IPS-15b (cell line): ENCODE results near the gene SEMA5B.

Experiments
- H3K27me3 ChIP-seq: one replicate; pipeline ENCODE4 v1.6.1; 2013; ENCODE audit warnings: low read length; ENCODE audit not compliant: control insufficient read depth, insufficient read depth
- H3K36me3 ChIP-seq: one replicate; pipeline ENCODE4 v1.6.1; 2013; ENCODE audit warnings: low read length; ENCODE audit not compliant: control insufficient read depth, insufficient read depth
- H3K4me1 ChIP-seq: one replicate; pipeline ENCODE4 v1.6.1; 2013; ENCODE audit warnings: mild to moderate bottlenecking, low read length; ENCODE audit not compliant: control insufficient read depth, insufficient read depth
- H3K4me3 ChIP-seq: one replicate; pipeline ENCODE4 v1.5.1; 2013; ENCODE audit warnings: low read depth, low read length
- H3K9ac ChIP-seq: one replicate; pipeline ENCODE4 v1.6.1; 2013; ENCODE audit warnings: low read depth, mild to moderate bottlenecking, low read length
- H3K9me3 ChIP-seq: one replicate; pipeline ENCODE4 v1.6.1; 2013; ENCODE audit warnings: mild to moderate bottlenecking, low read length; ENCODE audit not compliant: control insufficient read depth, insufficient read depth

SEMA5B gene

GRCh38 chr3:123020709-123021108, 6.9 kb downstream of the SEMA5B start:
- H3K4me3 ChIP-seq: no peak overlapping the region
- peaks cover 20% of the 10 kb centered on the region for H3K4me1 ChIP-seq

DNA sequence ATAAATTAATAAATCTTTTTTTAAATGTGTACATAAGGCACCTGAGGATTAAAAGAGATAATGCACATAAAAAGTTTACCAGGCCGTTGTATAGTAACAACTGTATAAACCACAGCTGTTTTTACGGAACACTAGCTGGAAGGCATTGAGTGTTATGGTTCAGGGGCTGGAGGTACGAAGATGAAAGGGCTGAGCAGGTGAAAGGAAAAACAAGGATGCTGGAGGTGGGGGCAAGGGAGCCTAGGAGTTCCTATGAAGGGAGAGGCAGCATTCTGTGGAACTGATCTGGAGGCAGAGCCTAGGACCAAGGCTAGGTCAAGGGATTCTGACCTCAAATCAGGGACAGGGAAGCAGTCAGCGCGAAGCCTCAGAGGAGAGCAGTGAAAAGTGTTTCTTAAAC, 8.0 kb downstream of the SEMA5B start:
- Histone ChIP-seq H3K4me3 (no peak overlapping the region), H3K9ac (no peak overlapping the region), H3K9me3 (no peaks in the 10 kb centered on the region), H3K36me3 (no peaks in the 10 kb centered on the region), H3K4me1 (peaks cover 18% of the 10 kb centered on the region), H3K27me3 (peaks cover 19% of the 10 kb centered on the region)

More at GRCh38 chr3:123020709-123021108, 6.9 kb downstream of the SEMA5B start:
- Histone ChIP-seq H3K9ac (no peak overlapping the region), H3K36me3 (no peaks in the 10 kb centered on the region), H3K9me3 (no peaks in the 10 kb centered on the region), H3K27me3 (peaks cover 30% of the 10 kb centered on the region)

GRCh38 chr3:123019161-123019560, 8.4 kb downstream of the SEMA5B start:
- H3K27me3 ChIP-seq: peaks cover 15% of the 10 kb centered on the region
- no peak overlapping the region for H3K9ac ChIP-seq
- H3K36me3 ChIP-seq: no peaks in the 10 kb centered on the region
- H3K9me3 ChIP-seq: no peaks in the 10 kb centered on the region
- H3K4me1 ChIP-seq: peaks cover 18% of the 10 kb centered on the region
- H3K4me3 ChIP-seq: no peak overlapping the region

GRCh38 chr3:123018683-123019082, 8.9 kb downstream of the SEMA5B start:
- Histone ChIP-seq H3K27me3 (peaks cover 11% of the 10 kb centered on the region), H3K9ac (no peak overlapping the region), H3K9me3 (no peaks in the 10 kb centered on the region), H3K4me1 (peaks cover 18% of the 10 kb centered on the region), H3K4me3 (no peak overlapping the region), H3K36me3 (no peaks in the 10 kb centered on the region)

DNA sequence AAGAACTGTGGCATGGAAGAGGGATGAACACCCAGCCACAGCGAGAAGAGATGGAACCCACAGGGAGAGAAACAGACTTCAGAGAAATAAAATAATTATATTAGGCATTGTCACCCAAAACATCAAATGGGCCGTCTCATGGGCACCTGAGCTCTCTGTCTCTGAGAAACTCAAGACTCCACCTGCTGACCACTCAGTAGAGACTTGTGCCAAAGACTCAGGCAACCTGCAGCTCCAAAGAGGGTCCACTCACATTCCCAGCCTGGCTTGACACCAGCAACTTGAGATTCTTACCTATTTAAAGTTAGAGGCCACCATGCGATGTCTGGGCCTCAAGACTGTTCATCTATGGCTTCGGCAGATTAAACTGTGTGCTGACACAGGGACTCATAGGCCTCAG, 12.0 kb downstream of the SEMA5B start:
- Histone ChIP-seq H3K9ac (no peak overlapping the region), H3K36me3 (no peaks in the 10 kb centered on the region), H3K4me3 (no peak overlapping the region), H3K9me3 (no peaks in the 10 kb centered on the region), H3K27me3 (no peaks in the 10 kb centered on the region), H3K4me1 (peaks cover 2% of the 10 kb centered on the region)

DNA sequence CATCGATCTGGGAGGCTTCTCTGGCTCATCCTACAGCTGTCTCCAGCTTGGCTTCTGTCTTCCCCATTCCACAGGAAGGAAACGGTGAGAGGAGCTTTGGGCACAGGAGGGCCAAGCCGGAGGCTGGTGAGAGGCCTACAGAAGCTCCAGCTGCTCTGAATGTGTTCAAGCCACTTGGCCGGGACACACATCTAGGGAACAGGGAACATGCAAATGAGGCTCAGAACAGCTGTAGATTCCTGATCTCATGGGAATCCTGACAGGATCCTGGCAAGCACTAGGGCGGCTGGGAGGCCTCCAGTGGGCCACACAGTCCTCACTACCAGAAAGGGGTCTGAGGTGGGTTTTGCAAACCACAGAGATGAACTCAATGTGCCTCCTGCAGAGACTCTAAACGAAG, 13.7 kb downstream of the SEMA5B start:
- H3K4me1 ChIP-seq: no peaks in the 10 kb centered on the region
- H3K27me3 ChIP-seq: no peaks in the 10 kb centered on the region
- no peak overlapping the region for H3K9ac ChIP-seq
- H3K4me3 ChIP-seq: no peak overlapping the region
- H3K36me3 ChIP-seq: no peaks in the 10 kb centered on the region
- H3K9me3 ChIP-seq: no peaks in the 10 kb centered on the region

GRCh38 chr3:123012652-123013051, 14.9 kb downstream of the SEMA5B start:
- Histone ChIP-seq H3K9ac (no peak overlapping the region), H3K4me3 (no peak overlapping the region), H3K9me3 (no peaks in the 10 kb centered on the region), H3K36me3 (no peaks in the 10 kb centered on the region), H3K27me3 (no peaks in the 10 kb centered on the region), H3K4me1 (no peaks in the 10 kb centered on the region)

- H3K4me1 ChIP-seq: no peaks in the 10 kb centered on the region
- H3K27me3 ChIP-seq: no peaks in the 10 kb centered on the region
- no peaks in the 10 kb centered on the region for H3K36me3 ChIP-seq
- no peaks in the 10 kb centered on the region for H3K9me3 ChIP-seq
- H3K9ac ChIP-seq: no peak overlapping the region
- no peak overlapping the region for H3K4me3 ChIP-seq
Measured at GRCh38 chr3:123011447-123011846, 16.1 kb downstream of the SEMA5B start.

- Histone ChIP-seq H3K36me3 (no peaks in the 10 kb centered on the region), H3K9ac (no peak overlapping the region), H3K4me1 (no peaks in the 10 kb centered on the region), H3K27me3 (no peaks in the 10 kb centered on the region), H3K4me3 (no peak overlapping the region), H3K9me3 (no peaks in the 10 kb centered on the region)
Measured at GRCh38 chr3:123008840-123009239, 18.7 kb downstream of the SEMA5B start.

DNA sequence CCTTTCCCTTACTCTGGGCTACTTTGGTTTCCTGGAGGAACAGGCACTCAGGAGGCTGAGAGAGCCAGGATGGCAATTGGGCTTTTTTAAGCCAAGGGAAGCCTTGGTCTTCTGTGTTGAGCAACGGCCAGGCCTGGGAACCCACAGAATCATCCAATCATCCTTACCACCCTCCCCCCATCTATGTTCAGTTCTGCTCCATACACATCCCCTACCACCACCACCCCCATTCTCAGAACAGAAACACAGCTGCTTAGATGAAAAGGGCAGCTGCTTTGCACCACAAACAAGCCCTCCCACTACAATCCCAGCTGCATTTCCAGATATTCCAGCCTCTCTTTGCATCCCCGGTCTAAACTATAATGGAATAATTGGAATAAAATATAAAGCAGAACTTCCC, 21.0 kb downstream of the SEMA5B start:
- Histone ChIP-seq H3K4me1 (peaks cover 11% of the 10 kb centered on the region), H3K36me3 (no peaks in the 10 kb centered on the region), H3K9ac (no peak overlapping the region), H3K4me3 (no peak overlapping the region), H3K9me3 (no peaks in the 10 kb centered on the region), H3K27me3 (no peaks in the 10 kb centered on the region)

- no peak overlapping the region for H3K4me3 ChIP-seq
- H3K27me3 ChIP-seq: no peaks in the 10 kb centered on the region
- H3K9me3 ChIP-seq: no peaks in the 10 kb centered on the region
- H3K9ac ChIP-seq: no peak overlapping the region
- H3K4me1 ChIP-seq: peaks cover 14% of the 10 kb centered on the region
- no peaks in the 10 kb centered on the region for H3K36me3 ChIP-seq
Measured at GRCh38 chr3:123005291-123005690, 22.3 kb downstream of the SEMA5B start.

- no peaks in the 10 kb centered on the region for H3K9me3 ChIP-seq
- no peaks in the 10 kb centered on the region for H3K36me3 ChIP-seq
- no peak overlapping the region for H3K4me3 ChIP-seq
- H3K9ac ChIP-seq: no peak overlapping the region
- peaks cover 14% of the 10 kb centered on the region for H3K4me1 ChIP-seq
- H3K27me3 ChIP-seq: no peaks in the 10 kb centered on the region
Measured at GRCh38 chr3:123004201-123004918, 23.2 kb downstream of the SEMA5B start.
